OCI-LY7 (cell line): Measurements from ENCODE around the gene PLPP3. TPM values are rescaled to one million over a fixed set of nuclear protein-coding genes. Genes with fewer than 3 reads are reported as not detected.

ENCODE experiments used
- BruUV-seq: library from RNA; stranded (reverse); fragments of 400-500 nt; replicated peaks from 2 replicates; lab custom pipeline; 2021; lab: Mats Ljungman, UMichigan
- CTCF ChIA-PET: fragments of 300-600 bp; sonication (Branson Sonifier 250); formaldehyde crosslinking; loops from one replicate; lab custom pipeline; 2022; ENCODE audit warnings: antibody characterized with exemption; ENCODE audit not compliant: unreplicated experiment; lab: Charles Lee
- POLR2A ChIA-PET: fragments of 300-600 bp; sonication (Branson Sonifier 250); formaldehyde crosslinking; loops from one replicate; lab custom pipeline; 2022; ENCODE audit warnings: antibody characterized with exemption; lab: Charles Lee
- DNase-seq: peaks from one replicate; pipeline ENCODE4 v3.0.0-alpha.2; 2015; ENCODE audit warnings: low spot score
- H2AFZ ChIP-seq: fragments of 200-600 bp; sonication (generic), shearing (Covaris generic); 2 replicates; pipeline ENCODE4 v1.6.1; 2014; ENCODE audit warnings: mild to moderate bottlenecking, antibody characterized with exemption, low read length, moderate library complexity
- H3K27ac ChIP-seq: fragments of 200-600 bp; sonication (generic); 2 replicates; pipeline ENCODE4 v1.5.1; 2014; ENCODE audit warnings: mixed run types, low read depth, mild to moderate bottlenecking, moderate library complexity, low read length, inconsistent platforms; ENCODE audit not compliant: poor library complexity, severe bottlenecking
- H3K36me3 ChIP-seq: fragments of 200-600 bp; sonication (generic); 2 replicates; pipeline ENCODE4 v1.6.1; 2014; ENCODE audit warnings: mild to moderate bottlenecking, antibody characterized with exemption, low read length, moderate library complexity, mixed read lengths; ENCODE audit not compliant: insufficient read depth
- H3K4me1 ChIP-seq: fragments of 200-600 bp; sonication (generic); 2 replicates; pipeline ENCODE4 v1.5.1; 2014; ENCODE audit warnings: mild to moderate bottlenecking, low read length; ENCODE audit not compliant: insufficient read depth, poor library complexity, severe bottlenecking
- H3K4me2 ChIP-seq: fragments of 200-600 bp; sonication (generic); 2 replicates; pipeline ENCODE4 v1.6.1; 2014; ENCODE audit warnings: mild to moderate bottlenecking, low read length
- H3K4me3 ChIP-seq: fragments of 200-600 bp; sonication (generic); 2 replicates; pipeline ENCODE4 v1.5.1; 2014; ENCODE audit warnings: mild to moderate bottlenecking, low read depth, low read length; ENCODE audit not compliant: poor library complexity, severe bottlenecking
- H3K79me2 ChIP-seq: fragments of 200-600 bp; sonication (generic); 2 replicates; pipeline ENCODE4 v1.6.1; 2016; ENCODE audit warnings: low read depth, mild to moderate bottlenecking, low read length, moderate library complexity, mixed read lengths; ENCODE audit not compliant: insufficient read depth
- H3K9me2 ChIP-seq: fragments of 200-600 bp; sonication (generic); 2 replicates; pipeline ENCODE4 v1.6.1; 2016; ENCODE audit warnings: mild to moderate bottlenecking, low read length, mixed read lengths; ENCODE audit not compliant: insufficient read depth
- H3K9me3 ChIP-seq: fragments of 200-600 bp; sonication (generic); 2 replicates; pipeline ENCODE4 v1.6.1; 2014; ENCODE audit warnings: mild to moderate bottlenecking, mixed run types, low read length, mixed read lengths
- H4K20me1 ChIP-seq: fragments of 200-600 bp; sonication (generic); 2 replicates; pipeline ENCODE4 v1.6.1; 2014; ENCODE audit warnings: mild to moderate bottlenecking, antibody characterized with exemption, low read length, moderate library complexity, mixed read lengths; ENCODE audit not compliant: insufficient read depth
- EZH2phosphoT487 ChIP-seq: fragments of 200-600 bp; sonication (generic); IDR thresholded peaks from 2 replicates; pipeline ENCODE4 v1.6.1; 2018; ENCODE audit warnings: low read depth, borderline replicate concordance, mild to moderate bottlenecking, mixed run types, antibody characterized with exemption, low read length, moderate library complexity, mixed read lengths
- intact Hi-C: fragments of 100-400 bp; cut with micrococcal nuclease; formaldehyde crosslinking; loops from one replicate; pipeline ENCODE4 v1.10.0; 2022; ENCODE audit not compliant: unreplicated experiment
- total RNA-seq, 2 experiments: library from RNA; depleted of rRNA in 1 of 2; stranded (reverse); fragments of >200 nt in 1 of 2; shearing (Covaris generic) in 1 of 2; gene quantifications; 2 replicates each; pipeline ENCODE4 v1.2.3, GENCODE V29; 2014 to 2022
- TF ChIP-seq, protein P1 (sequence below): fragments of 200-600 bp; sonication (generic); conservative IDR thresholded peaks from 2 replicates; pipeline ENCODE4 v1.5.1; 2014; ENCODE audit warnings: mild to moderate bottlenecking, antibody characterized with exemption, low read length, moderate library complexity, mixed read lengths

PLPP3 gene
- total RNA-seq, 2 experiments from 2014 or later, result 0.92 to 1.7 TPM

DNA sequence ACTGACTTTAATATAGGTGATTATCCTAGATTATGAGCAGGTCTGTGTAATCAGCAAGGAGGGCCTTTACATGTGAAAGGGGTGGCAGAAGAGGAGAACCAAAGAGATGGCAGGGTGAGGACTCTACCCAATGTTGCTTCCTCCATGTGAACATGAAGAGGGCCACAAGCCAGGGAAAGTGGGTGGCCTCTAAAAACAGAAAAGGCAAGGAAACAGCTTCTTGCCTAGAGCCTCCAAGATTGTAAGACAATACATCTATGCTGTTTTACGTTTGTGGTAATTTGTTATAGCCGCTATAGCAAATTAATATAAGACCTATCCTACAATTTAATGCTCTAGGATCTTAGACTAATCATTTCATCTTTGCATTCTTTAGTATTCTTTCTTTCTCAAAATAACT lies 85.5 kb downstream of the PLPP3 start:
- H4K20me1 ChIP-seq, result no peaks in the 10 kb centered on the region
- no peak overlapping the region for H2AFZ ChIP-seq
- no peaks in the 10 kb centered on the region for H3K36me3 ChIP-seq
- POLR2A ChIA-PET, result no interaction called here
- no peaks in the 10 kb centered on the region for H3K79me2 ChIP-seq
- H3K4me1 ChIP-seq, result no peaks in the 10 kb centered on the region
- H3K9me3 ChIP-seq, result no peaks in the 10 kb centered on the region
- BruUV-seq, result no TSS peak
- no peaks in the 10 kb centered on the region for H3K9me2 ChIP-seq
- intact Hi-C loops, result no loop called here
- no peak overlapping the region for H3K27ac ChIP-seq
- no peak overlapping the region for H3K4me2 ChIP-seq
- TF ChIP-seq, protein P1, sequence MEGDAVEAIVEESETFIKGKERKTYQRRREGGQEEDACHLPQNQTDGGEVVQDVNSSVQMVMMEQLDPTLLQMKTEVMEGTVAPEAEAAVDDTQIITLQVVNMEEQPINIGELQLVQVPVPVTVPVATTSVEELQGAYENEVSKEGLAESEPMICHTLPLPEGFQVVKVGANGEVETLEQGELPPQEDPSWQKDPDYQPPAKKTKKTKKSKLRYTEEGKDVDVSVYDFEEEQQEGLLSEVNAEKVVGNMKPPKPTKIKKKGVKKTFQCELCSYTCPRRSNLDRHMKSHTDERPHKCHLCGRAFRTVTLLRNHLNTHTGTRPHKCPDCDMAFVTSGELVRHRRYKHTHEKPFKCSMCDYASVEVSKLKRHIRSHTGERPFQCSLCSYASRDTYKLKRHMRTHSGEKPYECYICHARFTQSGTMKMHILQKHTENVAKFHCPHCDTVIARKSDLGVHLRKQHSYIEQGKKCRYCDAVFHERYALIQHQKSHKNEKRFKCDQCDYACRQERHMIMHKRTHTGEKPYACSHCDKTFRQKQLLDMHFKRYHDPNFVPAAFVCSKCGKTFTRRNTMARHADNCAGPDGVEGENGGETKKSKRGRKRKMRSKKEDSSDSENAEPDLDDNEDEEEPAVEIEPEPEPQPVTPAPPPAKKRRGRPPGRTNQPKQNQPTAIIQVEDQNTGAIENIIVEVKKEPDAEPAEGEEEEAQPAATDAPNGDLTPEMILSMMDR, result no peak
- TF ChIP-seq EZH2phosphoT487, result no peak
- CTCF ChIA-PET, result no interaction called here
- no peak for DNase-seq
- no peak overlapping the region for H3K4me3 ChIP-seq

DNA sequence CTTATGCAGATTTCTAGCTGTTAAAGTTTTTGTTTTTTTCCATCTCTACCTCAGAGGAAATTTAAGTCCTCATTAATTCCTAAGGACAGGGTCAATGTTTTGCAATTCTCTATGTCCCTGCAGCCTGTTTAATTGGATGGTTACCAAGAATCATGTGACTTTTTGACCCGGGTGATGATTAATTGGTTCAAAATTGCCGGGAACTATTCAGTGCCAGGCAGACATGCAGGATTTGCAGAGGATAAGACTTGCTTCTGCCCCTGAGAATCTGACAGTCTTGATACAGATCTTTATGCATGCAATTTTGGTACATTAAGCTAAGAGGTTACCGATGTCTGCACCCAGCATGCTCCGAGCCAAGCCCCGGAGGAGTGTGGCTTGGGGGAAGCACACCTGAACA lies 87.9 kb downstream of the PLPP3 start:
- Histone ChIP-seq H3K27ac (no peak overlapping the region), H3K9me3 (no peaks in the 10 kb centered on the region), H3K4me3 (no peak overlapping the region), H2AFZ (no peak overlapping the region), H3K79me2 (no peaks in the 10 kb centered on the region), H3K36me3 (no peaks in the 10 kb centered on the region), H3K4me2 (no peak overlapping the region), H3K4me1 (no peaks in the 10 kb centered on the region), H3K9me2 (no peaks in the 10 kb centered on the region), H4K20me1 (no peaks in the 10 kb centered on the region)
- BruUV-seq, result no TSS peak
- no peak for TF ChIP-seq EZH2phosphoT487
- TF ChIP-seq, protein P1, result no peak
- DNase-seq, result no peak
- ChIA-PET POLR2A (no interaction called here), CTCF (no interaction called here)
- intact Hi-C loops, result no loop called here

GRCh38 chr1:56490619-56491018 lies 88.7 kb downstream of the PLPP3 start:
- Histone ChIP-seq H3K79me2 (no peaks in the 10 kb centered on the region), H3K9me2 (no peaks in the 10 kb centered on the region), H3K4me2 (no peak overlapping the region), H3K4me1 (no peaks in the 10 kb centered on the region), H3K4me3 (no peak overlapping the region), H4K20me1 (no peaks in the 10 kb centered on the region), H3K36me3 (no peaks in the 10 kb centered on the region), H3K9me3 (no peaks in the 10 kb centered on the region), H3K27ac (no peak overlapping the region), H2AFZ (no peak overlapping the region)
- intact Hi-C loops, result no loop called here
- ChIA-PET CTCF (no interaction called here), POLR2A (interaction anchor here (0.6 kb wide), 1 partner anchor 27 kb away, joined by 3 read pairs; no protein-coding TSS in a partner anchor)
- TF ChIP-seq, protein P1, result no peak
- no TSS peak for BruUV-seq
- DNase-seq, result no peak
